HepG2 (cell line): ENCODE data around the gene MPZ. TPM values are rescaled to one million over a fixed set of nuclear protein-coding genes. Genes with fewer than 3 reads are reported as not detected.
A peak's percentile ranks its signal among the peaks of the same experiment; 100 is the strongest.
"Not testable (repeated sequence)": the region's sequence is repeated elsewhere in the genome, so short reads cannot be mapped to it uniquely, and the experiment has no call there.

Experiments used
- ATAC-seq: fragments of 200-7000 bp; cut with Tn5 transposase; 3 replicates; pipeline ENCODE4 v1.9.1; 2020; ENCODE audit warnings: mild to moderate bottlenecking, moderate library complexity
- BruUV-seq: library from RNA; stranded (reverse); fragments of 400-500 nt; replicated peaks from 2 replicates; lab custom pipeline; 2021; lab: Mats Ljungman, UMichigan
- CTCF ChIA-PET: fragments of 300-600 bp; formaldehyde crosslinking; extraction: SDS; loops from one replicate; lab custom pipeline; 2021; ENCODE audit warnings: low total read pairs, inconsistent platforms, low intra/inter-chr PET ratio; lab: Yijun Ruan, JAX
- POLR2A ChIA-PET: fragments of 350-600 bp; sonication (Branson Sonifier 250); formaldehyde crosslinking; loops from one replicate; lab custom pipeline; 2020; ENCODE audit warnings: antibody characterized with exemption, inconsistent platforms; lab: Yijun Ruan, JAX
- DNase-seq: peaks from one replicate; pipeline ENCODE4 v3.0.0-alpha.2; 2015; ENCODE audit warnings: low spot score
- FAIRE-seq: peaks from 3 replicates; lab custom pipeline; 2011; peaks lifted over from hg19 to GRCh38; lab: Jason Lieb, UNC
- H2AFZ ChIP-seq: one replicate; pipeline ENCODE4 v1.6.1; 2011; ENCODE audit warnings: low read length, inconsistent platforms
- H3K27ac ChIP-seq: fragments of 300-600 bp; 3 replicates; pipeline ENCODE4 v1.8.0; 2011; ENCODE audit warnings: mixed run types, mild to moderate bottlenecking, mixed read lengths, low read length, inconsistent platforms; ENCODE audit not compliant: insufficient read depth; ENCODE audit errors: extremely low read length
- H3K27me3 ChIP-seq, 2 experiments: fragments of 200-600 bp in 1 of 2; 2 replicates in 1 of 2; 3 replicates in 1 of 2; pipeline versions ENCODE4 v1.6.0 to v1.8.0; 2011; ENCODE audit warnings: low read length in 2 of 2, mild to moderate bottlenecking in 2 of 2, moderate library complexity in 2 of 2, inconsistent platforms in 1 of 2; ENCODE audit not compliant: insufficient read depth in 2 of 2, control insufficient read depth in 1 of 2
- H3K36me3 ChIP-seq, 2 experiments: fragments of 200-600 bp in 1 of 2; replicated peaks in 1 of 2; 2 replicates in 1 of 2; 3 replicates in 1 of 2; pipeline versions ENCODE4 v1.5.1 to v1.8.0; 2011; ENCODE audit warnings: low read length in 2 of 2, inconsistent platforms in 1 of 2; ENCODE audit not compliant: insufficient read depth in 2 of 2, control insufficient read depth in 1 of 2
- H3K4me1 ChIP-seq: 2 replicates; pipeline ENCODE4 v1.5.1; 2012; ENCODE audit warnings: low read length, inconsistent platforms; ENCODE audit not compliant: insufficient read depth
- H3K4me2 ChIP-seq: 2 replicates; pipeline ENCODE4 v1.6.0; 2011; ENCODE audit warnings: low read depth, low read length, inconsistent platforms
- H3K4me3 ChIP-seq, 3 experiments: fragments of 200-600 bp in 1 of 3; sonication (generic), shearing (Covaris generic) in 1 of 3; replicated peaks in 1 of 3; 2 replicates each; pipeline ENCODE4 v1.5.1; 2011 to 2016; ENCODE audit warnings: low read length in 3 of 3, inconsistent platforms in 2 of 3, low read depth in 2 of 3, mild to moderate bottlenecking in 2 of 3, control low read depth in 1 of 3, mixed read lengths in 1 of 3; ENCODE audit not compliant: insufficient read depth in 1 of 3
- H3K79me2 ChIP-seq: one replicate; pipeline ENCODE4 v1.6.1; 2011; ENCODE audit warnings: low read length, inconsistent platforms; ENCODE audit not compliant: insufficient read depth
- H3K9ac ChIP-seq: 2 replicates; pipeline ENCODE4 v1.6.0; 2011; ENCODE audit warnings: mild to moderate bottlenecking, low read depth, low read length, inconsistent platforms; ENCODE audit not compliant: insufficient read depth
- H3K9me3 ChIP-seq: 2 replicates; pipeline ENCODE4 v1.5.1; 2012; ENCODE audit warnings: mild to moderate bottlenecking, low read length
- H4K20me1 ChIP-seq: 2 replicates; pipeline ENCODE4 v1.6.0; 2011; ENCODE audit warnings: inconsistent platforms, mild to moderate bottlenecking, low read length, moderate library complexity; ENCODE audit not compliant: insufficient read depth
- ADNP ChIP-seq: sonication (generic); formaldehyde crosslinking; IDR thresholded peaks from 2 replicates; pipeline ENCODE4 v1.4.0; 2020; ENCODE audit warnings: missing genetic modification reagents
- ATAD3A ChIP-seq: sonication (generic); formaldehyde crosslinking; IDR thresholded peaks from 2 replicates; pipeline ENCODE4 v1.4.0; 2020; ENCODE audit warnings: missing genetic modification reagents
- HES4 ChIP-seq: sonication (generic); formaldehyde crosslinking; IDR thresholded peaks from 2 replicates; pipeline ENCODE4 v1.9.0; 2021; ENCODE audit warnings: mild to moderate bottlenecking, missing genetic modification reagents, borderline replicate concordance
- MTA1 ChIP-seq: sonication (generic); formaldehyde crosslinking; IDR thresholded peaks from 2 replicates; pipeline ENCODE4 v1.4.0; 2020; ENCODE audit warnings: missing genetic modification reagents, mild to moderate bottlenecking, borderline replicate concordance
- ZBTB49 ChIP-seq: sonication (generic); formaldehyde crosslinking; IDR thresholded peaks from 2 replicates; pipeline ENCODE4 v1.4.0; 2020; ENCODE audit warnings: missing genetic modification reagents, borderline replicate concordance
- WGBS: methylation state at CpG from one replicate; pipeline ENCODE4 v1.1.6; 2017; ENCODE audit warnings: low lambda C conversion rate; 5-methylcytosine and 5-hydroxymethylcytosine counted together
- in situ Hi-C: cut with HindIII; loops from 2 replicates; pipeline ENCODE4 v1.10.0; 2017; ENCODE audit warnings: low pct_unique_long_range_greater_than_20kb; ENCODE audit not compliant: extremely low pct_ligation_motif_present
- intact Hi-C: fragments of 100-400 bp; cut with micrococcal nuclease; formaldehyde crosslinking; loops from one replicate; pipeline ENCODE4 v1.10.0; 2022; ENCODE audit not compliant: unreplicated experiment
- polyA plus RNA-seq, 8 experiments: library from polyadenylated mRNA; depleted of rRNA in 3 of 8; stranded (reverse) in 7 of 8; unstranded in 1 of 8; fragments of >200 nt; fragmentation: Illumina TruSeq in 4 of 8; extraction: Trizol in 4 of 8; gene quantifications; 2 replicates each; pipeline versions ENCODE4 v1.2.1 to v1.2.3, GENCODE V29; 2011 to 2016; ENCODE audit warnings: low read depth in 4 of 8, missing spikeins in 1 of 8, mixed read lengths in 1 of 8; ENCODE audit not compliant: insufficient read depth in 1 of 8
- total RNA-seq, 5 experiments: library from RNA; depleted of rRNA; stranded (reverse); fragments of >200 nt; fragmentation: Illumina TruSeq; extraction: Trizol; gene quantifications; 2 replicates each; pipeline ENCODE4 v1.2.3, GENCODE V29; 2016; ENCODE audit warnings: low read depth in 1 of 5
- TF ChIP-seq, protein P1 (sequence below): sonication (generic); formaldehyde crosslinking; IDR thresholded peaks from 2 replicates; pipeline ENCODE4 v1.5.1; 2020; ENCODE audit warnings: mild to moderate bottlenecking, missing genetic modification reagents, borderline replicate concordance

Gene MPZ
- total and polyA plus RNA-seq, 2 of the 13 experiments (the other 11 are each of a cell fraction or from before 2014, with no cell fraction given), result 18.3 to 24.6 TPM

- TF ChIP-seq ZBTB49 (CRISPR knock-in tag) (no peak), MTA1 (CRISPR knock-in tag) (no peak), ATAD3A (no peak)
- TF ChIP-seq, protein P1, sequence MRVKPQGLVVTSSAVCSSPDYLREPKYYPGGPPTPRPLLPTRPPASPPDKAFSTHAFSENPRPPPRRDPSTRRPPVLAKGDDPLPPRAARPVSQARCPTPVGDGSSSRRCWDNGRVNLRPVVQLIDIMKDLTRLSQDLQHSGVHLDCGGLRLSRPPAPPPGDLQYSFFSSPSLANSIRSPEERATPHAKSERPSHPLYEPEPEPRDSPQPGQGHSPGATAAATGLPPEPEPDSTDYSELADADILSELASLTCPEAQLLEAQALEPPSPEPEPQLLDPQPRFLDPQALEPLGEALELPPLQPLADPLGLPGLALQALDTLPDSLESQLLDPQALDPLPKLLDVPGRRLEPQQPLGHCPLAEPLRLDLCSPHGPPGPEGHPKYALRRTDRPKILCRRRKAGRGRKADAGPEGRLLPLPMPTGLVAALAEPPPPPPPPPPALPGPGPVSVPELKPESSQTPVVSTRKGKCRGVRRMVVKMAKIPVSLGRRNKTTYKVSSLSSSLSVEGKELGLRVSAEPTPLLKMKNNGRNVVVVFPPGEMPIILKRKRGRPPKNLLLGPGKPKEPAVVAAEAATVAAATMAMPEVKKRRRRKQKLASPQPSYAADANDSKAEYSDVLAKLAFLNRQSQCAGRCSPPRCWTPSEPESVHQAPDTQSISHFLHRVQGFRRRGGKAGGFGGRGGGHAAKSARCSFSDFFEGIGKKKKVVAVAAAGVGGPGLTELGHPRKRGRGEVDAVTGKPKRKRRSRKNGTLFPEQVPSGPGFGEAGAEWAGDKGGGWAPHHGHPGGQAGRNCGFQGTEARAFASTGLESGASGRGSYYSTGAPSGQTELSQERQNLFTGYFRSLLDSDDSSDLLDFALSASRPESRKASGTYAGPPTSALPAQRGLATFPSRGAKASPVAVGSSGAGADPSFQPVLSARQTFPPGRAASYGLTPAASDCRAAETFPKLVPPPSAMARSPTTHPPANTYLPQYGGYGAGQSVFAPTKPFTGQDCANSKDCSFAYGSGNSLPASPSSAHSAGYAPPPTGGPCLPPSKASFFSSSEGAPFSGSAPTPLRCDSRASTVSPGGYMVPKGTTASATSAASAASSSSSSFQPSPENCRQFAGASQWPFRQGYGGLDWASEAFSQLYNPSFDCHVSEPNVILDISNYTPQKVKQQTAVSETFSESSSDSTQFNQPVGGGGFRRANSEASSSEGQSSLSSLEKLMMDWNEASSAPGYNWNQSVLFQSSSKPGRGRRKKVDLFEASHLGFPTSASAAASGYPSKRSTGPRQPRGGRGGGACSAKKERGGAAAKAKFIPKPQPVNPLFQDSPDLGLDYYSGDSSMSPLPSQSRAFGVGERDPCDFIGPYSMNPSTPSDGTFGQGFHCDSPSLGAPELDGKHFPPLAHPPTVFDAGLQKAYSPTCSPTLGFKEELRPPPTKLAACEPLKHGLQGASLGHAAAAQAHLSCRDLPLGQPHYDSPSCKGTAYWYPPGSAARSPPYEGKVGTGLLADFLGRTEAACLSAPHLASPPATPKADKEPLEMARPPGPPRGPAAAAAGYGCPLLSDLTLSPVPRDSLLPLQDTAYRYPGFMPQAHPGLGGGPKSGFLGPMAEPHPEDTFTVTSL, result no peak
- TF ChIP-seq, all 625 proteins: peak for 0
Observed at GRCh38 chr1:161330346-161330745, 20.6 kb upstream of the MPZ start (continued).

- Histone ChIP-seq H3K27ac (no peak overlapping the region), H3K9ac (no peak overlapping the region), H3K4me1 (peaks cover 11% of the 10 kb centered on the region), H4K20me1 (no peaks in the 10 kb centered on the region), H3K27me3 (no peaks in the 10 kb centered on the region), H3K36me3 (peaks cover 6 to 27% of the 10 kb centered on the region in 2 experiments), H3K4me2 (no peak overlapping the region), H3K4me3 (no peak overlapping the region), H3K79me2 (peaks cover 5% of the 10 kb centered on the region), H2AFZ (no peak overlapping the region), H3K9me3 (no peaks in the 10 kb centered on the region)
- ChIA-PET POLR2A (no interaction called here), CTCF (no interaction called here)
- ATAC-seq (no peak), FAIRE-seq (no peak), DNase-seq (no peak)
- intact Hi-C loops (no loop called here), in situ Hi-C loops (no loop called here)
- WGBS, result 97% methylated on average over 4 of the region's 4 CpGs
- BruUV-seq, result no TSS peak
- no peak for TF ChIP-seq ADNP (CRISPR knock-in tag)
- TF ChIP-seq HES4 (CRISPR knock-in tag), result no peak
Observed at GRCh38 chr1:161324020-161324419, 14.3 kb upstream of the MPZ start.

- intact Hi-C loops, DNase-seq, H3K27me3 ChIP-seq, H3K9me3 ChIP-seq, BruUV-seq, H3K4me3 ChIP-seq, H3K27ac ChIP-seq, ATAC-seq, FAIRE-seq, H3K36me3 ChIP-seq, in situ Hi-C loops, H4K20me1 ChIP-seq, CTCF ChIA-PET, H2AFZ ChIP-seq, POLR2A ChIA-PET, H3K9ac ChIP-seq: not testable (repeated sequence)
- Histone ChIP-seq H3K4me1 (peaks cover 67% of the 10 kb centered on the region), H3K4me2 (peak overlapping the region; percentile 100; the same call in 1 of the 2 replicates), H3K79me2 (peaks cover 31% of the 10 kb centered on the region)
- 96% methylated on average over 17 of the region's 17 CpGs for WGBS
Observed at GRCh38 chr1:161315841-161316674, 6.3 kb upstream of the MPZ start.
